GM12878 (cell line): ENCODE data around the gene METTL4. TPM values are rescaled to one million over a fixed set of nuclear protein-coding genes. Genes with fewer than 3 reads are reported as not detected.

Experiments
- ATAC-seq: fragments of 200-7000 bp; cut with Tn5 transposase; 3 replicates; pipeline ENCODE4 v1.9.1; 2020; ENCODE audit warnings: mild to moderate bottlenecking, moderate library complexity
- BruUV-seq: library from RNA; stranded (reverse); fragments of 400-500 nt; replicated peaks from 2 replicates; lab custom pipeline; 2021; lab: Mats Ljungman, UMichigan
- CTCF ChIA-PET: fragments of 300-600 bp; sonication (Branson Sonifier 250); formaldehyde crosslinking; extraction: SDS; loops from one replicate; lab custom pipeline; 2021; ENCODE audit warnings: inconsistent platforms; lab: Yijun Ruan, JAX
- POLR2A ChIA-PET: fragments of 350-600 bp; formaldehyde crosslinking; extraction: SDS; loops from one replicate; lab custom pipeline; 2021; ENCODE audit warnings: inconsistent platforms; lab: Charles Lee
- RAD21 ChIA-PET: fragments of 300-600 bp; sonication (Branson Sonifier 250); formaldehyde crosslinking; loops from one replicate; lab custom pipeline; 2023; ENCODE audit warnings: antibody characterized with exemption; ENCODE audit not compliant: unreplicated experiment; lab: Charles Lee
- SMC1A ChIA-PET: fragments of 300-600 bp; sonication (Branson Sonifier 250); formaldehyde crosslinking; loops from one replicate; lab custom pipeline; 2023; ENCODE audit not compliant: unreplicated experiment, uncharacterized antibody; lab: Charles Lee
- DNase-seq: peaks from one replicate; pipeline ENCODE4 v3.0.0-alpha.2; 2011; ENCODE audit warnings: low read depth, low spot score
- FAIRE-seq: peaks from 3 replicates; lab custom pipeline; 2011; peaks lifted over from hg19 to GRCh38; lab: Jason Lieb, UNC
- H2AFZ ChIP-seq: 2 replicates; pipeline ENCODE4 v1.6.0; 2011; ENCODE audit warnings: low read depth, low read length, control low read depth; ENCODE audit not compliant: control insufficient read depth
- H3K27ac ChIP-seq: 2 replicates; pipeline ENCODE4 v1.5.1; 2011; ENCODE audit warnings: control low read depth; ENCODE audit not compliant: control insufficient read depth, insufficient read depth
- H3K27me3 ChIP-seq, 2 experiments: replicated peaks in 1 of 2; 2 replicates each; pipeline versions ENCODE4 v1.6.0 to v1.6.1; 2011; ENCODE audit warnings: low read length in 1 of 2; ENCODE audit not compliant: control insufficient read depth in 2 of 2, insufficient read depth in 2 of 2
- H3K36me3 ChIP-seq, 2 experiments: 2 replicates each; pipeline ENCODE4 v1.5.1; 2011; ENCODE audit warnings: low read length in 1 of 2; ENCODE audit not compliant: control insufficient read depth in 2 of 2, insufficient read depth in 2 of 2
- H3K4me1 ChIP-seq: 2 replicates; pipeline ENCODE4 v1.6.1; 2011; ENCODE audit warnings: mild to moderate bottlenecking, low read length, moderate library complexity, mixed read lengths; ENCODE audit not compliant: control insufficient read depth, insufficient read depth
- H3K4me2 ChIP-seq: 2 replicates; pipeline ENCODE4 v1.6.0; 2011; ENCODE audit warnings: control low read depth; ENCODE audit not compliant: control insufficient read depth, insufficient read depth
- H3K4me3 ChIP-seq: fragments of 200-600 bp; sonication (generic); 2 replicates; pipeline ENCODE4 v1.5.1; 2016
- H3K79me2 ChIP-seq: 2 replicates; pipeline ENCODE4 v1.6.0; 2011; ENCODE audit warnings: low read length; ENCODE audit not compliant: control insufficient read depth, insufficient read depth
- H3K9ac ChIP-seq: 2 replicates; pipeline ENCODE4 v1.8.0; 2011; ENCODE audit warnings: low read length, control low read depth, mixed read lengths; ENCODE audit not compliant: control insufficient read depth, insufficient read depth
- H3K9me3 ChIP-seq: replicated peaks from 3 replicates; pipeline ENCODE4 v1.5.1; 2011; ENCODE audit warnings: mild to moderate bottlenecking, low read length; ENCODE audit not compliant: control insufficient read depth, insufficient read depth
- H4K20me1 ChIP-seq: 2 replicates; pipeline ENCODE4 v1.6.0; 2011; ENCODE audit not compliant: control insufficient read depth, insufficient read depth
- BHLHE40 ChIP-seq, 2 experiments: fragments of 450-650 bp in 1 of 2; IDR thresholded peaks; 2 replicates each; pipeline ENCODE4 v1.6.1; 2011 to 2017; ENCODE audit warnings: low read depth in 2 of 2, borderline replicate concordance in 1 of 2, improper control_type of control experiment in 1 of 2, low read length in 1 of 2, mild to moderate bottlenecking in 1 of 2
- IRF4 ChIP-seq: IDR thresholded peaks from 2 replicates; pipeline ENCODE4 v1.6.1; 2011; ENCODE audit warnings: low read depth, low read length
- JUND ChIP-seq: IDR thresholded peaks from 2 replicates; pipeline ENCODE4 v1.6.1; 2012; ENCODE audit warnings: low read depth, mild to moderate bottlenecking, low read length, improper control_type of control experiment, moderate library complexity
- KDM1A ChIP-seq: fragments of 200-600 bp; sonication (generic); IDR thresholded peaks from 2 replicates; pipeline ENCODE4 v1.6.1; 2016; ENCODE audit warnings: borderline replicate concordance
- NFXL1 ChIP-seq: fragments of 450-650 bp; IDR thresholded peaks from 2 replicates; pipeline ENCODE4 v1.6.1; 2017; ENCODE audit warnings: antibody characterized with exemption, mild to moderate bottlenecking, borderline replicate concordance
- NR2C2 ChIP-seq: IDR thresholded peaks from 2 replicates; pipeline ENCODE4 v1.6.1; 2011; ENCODE audit warnings: borderline replicate concordance, low read depth; ENCODE audit not compliant: control insufficient read depth, insufficient read length
- POLR2AphosphoS5 ChIP-seq: IDR thresholded peaks from 2 replicates; pipeline ENCODE4 v1.6.1; 2011; ENCODE audit warnings: mild to moderate bottlenecking, low read length, inconsistent platforms
- POU2F2 ChIP-seq: IDR thresholded peaks from 3 replicates; pipeline ENCODE4 v1.6.1; 2011; ENCODE audit warnings: low read depth, mild to moderate bottlenecking, low read length, borderline replicate concordance
- RELA ChIP-seq: fragments of 450-650 bp; IDR thresholded peaks from 2 replicates; pipeline ENCODE4 v1.8.0; 2014; ENCODE audit warnings: borderline replicate concordance; ENCODE audit not compliant: partially characterized antibody
- RUNX3 ChIP-seq: IDR thresholded peaks from 2 replicates; pipeline ENCODE4 v1.6.1; 2012; ENCODE audit warnings: low read length, inconsistent platforms
- SIN3A ChIP-seq: IDR thresholded peaks from 2 replicates; pipeline ENCODE4 v1.6.1; 2012; ENCODE audit warnings: low read depth, low read length, improper control_type of control experiment
- WGBS: methylation state at CpG from one replicate; pipeline ENCODE4 v1.1.6; 2016; ENCODE audit warnings: low lambda C conversion rate; ENCODE audit not compliant: insufficient replicate concordance, insufficient coverage; ENCODE audit errors: missing lambda C conversion rate; 5-methylcytosine and 5-hydroxymethylcytosine counted together
- in situ Hi-C: fragments of 300-500 bp; cut with MboI; formaldehyde crosslinking; loops from 9 replicates; pipeline ENCODE4 v1.14.3; 2018; ENCODE audit warnings: mixed read lengths
- intact Hi-C: fragments of 100-400 bp; cut with micrococcal nuclease; formaldehyde crosslinking; loops from one replicate; pipeline ENCODE4 v1.14.2; 2022; ENCODE audit not compliant: unreplicated experiment
- polyA plus RNA-seq, 11 experiments: library from polyadenylated mRNA; depleted of rRNA in 4 of 11; unstranded in 6 of 11; stranded (reverse) in 5 of 11; fragments of >200 nt; fragmentation: Nextera tagmentation in 4 of 11; fragmentation: Illumina TruSeq in 1 of 11; extraction: Ambion mirVana in 4 of 11; extraction: Trizol in 1 of 11; gene quantifications; 1 replicate in 1 of 11; 2 replicates in 10 of 11; pipeline versions ENCODE4 v1.2.1 to v1.2.3, GENCODE V29; 2011 to 2016; ENCODE audit warnings: inconsistent platforms in 2 of 11, missing spikeins in 2 of 11, low read depth in 1 of 11
- total RNA-seq, 4 experiments: library from RNA; depleted of rRNA in 3 of 4; stranded (reverse); fragments of >200 nt in 3 of 4; fragmentation: Illumina TruSeq in 1 of 4; extraction: Trizol in 1 of 4; gene quantifications; 2 replicates each; pipeline versions ENCODE4 v1.2.1 to v1.2.3, GENCODE V29; 2013 to 2021
- TF ChIP-seq, protein P1 (sequence below): fragments of 450-650 bp; IDR thresholded peaks from 2 replicates; pipeline ENCODE4 v1.6.1; 2018; ENCODE audit warnings: borderline replicate concordance, mild to moderate bottlenecking; ENCODE audit not compliant: partially characterized antibody
- TF ChIP-seq, protein P2 (sequence below): fragments of 450-650 bp; IDR thresholded peaks from 2 replicates; pipeline ENCODE4 v1.6.1; 2014; ENCODE audit warnings: mild to moderate bottlenecking
- TF ChIP-seq, protein P3 (sequence below): IDR thresholded peaks from 2 replicates; pipeline ENCODE4 v1.6.1; 2011; ENCODE audit warnings: low read depth, mild to moderate bottlenecking, low read length, moderate library complexity, borderline replicate concordance; ENCODE audit errors: extremely low read depth
- TF ChIP-seq, protein P4 (sequence below): fragments of 450-650 bp; IDR thresholded peaks from 2 replicates; pipeline ENCODE4 v1.6.1; 2017; ENCODE audit warnings: mild to moderate bottlenecking, low read depth, inconsistent platforms; ENCODE audit not compliant: poor library complexity, severe bottlenecking

Gene METTL4
- total and polyA plus RNA-seq, 10 of the 15 experiments (the other 5 are each of a cell fraction or from before 2014, with no cell fraction given) = 4.9 to 15.2 (median 12.3) TPM

DNA sequence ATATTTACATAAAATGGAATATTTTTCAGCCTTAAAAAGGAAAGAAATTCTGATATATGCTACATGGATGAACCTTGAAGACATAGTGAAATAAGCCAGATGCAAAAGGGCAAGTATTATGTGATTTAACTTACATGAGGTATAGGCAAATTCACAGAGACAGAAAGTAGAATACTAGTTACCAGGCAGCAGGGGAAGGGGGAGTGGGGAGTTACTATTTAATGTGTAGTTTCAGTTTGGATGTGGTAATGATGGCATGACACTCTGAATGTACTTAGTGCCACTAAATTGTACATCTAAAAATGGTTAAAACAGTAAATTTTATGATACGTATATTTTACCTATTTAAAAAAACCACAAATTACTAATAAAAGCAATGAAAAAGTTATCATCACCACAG, 12.1 kb downstream of the METTL4 start (continued):
- TF ChIP-seq, protein P1, sequence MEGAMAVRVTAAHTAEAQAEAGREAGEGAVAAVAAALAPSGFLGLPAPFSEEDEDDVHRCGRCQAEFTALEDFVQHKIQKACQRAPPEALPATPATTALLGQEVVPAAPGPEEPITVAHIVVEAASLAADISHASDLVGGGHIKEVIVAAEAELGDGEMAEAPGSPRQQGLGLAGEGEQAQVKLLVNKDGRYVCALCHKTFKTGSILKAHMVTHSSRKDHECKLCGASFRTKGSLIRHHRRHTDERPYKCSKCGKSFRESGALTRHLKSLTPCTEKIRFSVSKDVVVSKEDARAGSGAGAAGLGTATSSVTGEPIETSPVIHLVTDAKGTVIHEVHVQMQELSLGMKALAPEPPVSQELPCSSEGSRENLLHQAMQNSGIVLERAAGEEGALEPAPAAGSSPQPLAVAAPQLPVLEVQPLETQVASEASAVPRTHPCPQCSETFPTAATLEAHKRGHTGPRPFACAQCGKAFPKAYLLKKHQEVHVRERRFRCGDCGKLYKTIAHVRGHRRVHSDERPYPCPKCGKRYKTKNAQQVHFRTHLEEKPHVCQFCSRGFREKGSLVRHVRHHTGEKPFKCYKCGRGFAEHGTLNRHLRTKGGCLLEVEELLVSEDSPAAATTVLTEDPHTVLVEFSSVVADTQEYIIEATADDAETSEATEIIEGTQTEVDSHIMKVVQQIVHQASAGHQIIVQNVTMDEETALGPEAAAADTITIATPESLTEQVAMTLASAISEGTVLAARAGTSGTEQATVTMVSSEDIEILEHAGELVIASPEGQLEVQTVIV = no peak
- no peak for TF ChIP-seq NR2C2
- TF ChIP-seq BHLHE40 (IDR thresholded peaks at IDR 0.05; ENCODE audit: borderline replicate concordance in 1 of 2, low read depth in 2 of 2, low read length in 1 of 2) = no peak
- TF ChIP-seq, protein P2, sequence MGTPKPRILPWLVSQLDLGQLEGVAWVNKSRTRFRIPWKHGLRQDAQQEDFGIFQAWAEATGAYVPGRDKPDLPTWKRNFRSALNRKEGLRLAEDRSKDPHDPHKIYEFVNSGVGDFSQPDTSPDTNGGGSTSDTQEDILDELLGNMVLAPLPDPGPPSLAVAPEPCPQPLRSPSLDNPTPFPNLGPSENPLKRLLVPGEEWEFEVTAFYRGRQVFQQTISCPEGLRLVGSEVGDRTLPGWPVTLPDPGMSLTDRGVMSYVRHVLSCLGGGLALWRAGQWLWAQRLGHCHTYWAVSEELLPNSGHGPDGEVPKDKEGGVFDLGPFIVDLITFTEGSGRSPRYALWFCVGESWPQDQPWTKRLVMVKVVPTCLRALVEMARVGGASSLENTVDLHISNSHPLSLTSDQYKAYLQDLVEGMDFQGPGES = no peak
- TF ChIP-seq, all 136 proteins: peak for 0

DNA sequence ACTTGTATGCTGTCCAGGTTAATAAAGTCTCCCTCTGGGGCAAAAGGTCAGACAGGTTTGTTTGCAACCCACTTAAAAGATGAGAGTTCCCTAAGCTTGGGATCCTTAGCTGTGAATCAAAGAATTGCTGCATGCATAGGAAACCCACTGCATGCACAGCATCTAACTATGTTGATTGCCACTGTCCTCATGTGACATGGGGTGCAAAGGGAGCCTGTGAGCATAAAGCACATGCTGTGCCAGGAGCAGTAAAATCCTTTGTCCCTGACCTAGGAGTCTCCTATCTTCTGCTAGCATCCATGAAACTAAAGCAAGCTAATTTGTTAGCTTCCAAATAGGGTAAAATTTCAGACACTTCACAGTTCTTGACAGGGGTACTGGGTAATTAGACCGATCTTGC, 13.8 kb downstream of the METTL4 start:
- ChIA-PET SMC1A (interaction anchor here (0.6 to 1.6 kb wide), 3 partner anchors 16 to 124 kb away, joined by 3 to 6 read pairs (median 3); no protein-coding TSS in a partner anchor), POLR2A (no interaction called here), CTCF (interaction anchor here (1.1 to 3.6 kb wide), 2 partner anchors 10 to 15 kb away, joined by 5 to 26 read pairs; no protein-coding TSS in a partner anchor), RAD21 (no interaction called here)
- H3K4me2 ChIP-seq = no peak overlapping the region
- no peaks in the 10 kb centered on the region for H3K4me1 ChIP-seq
- H3K36me3 ChIP-seq = no peaks in the 10 kb centered on the region
- 47% methylated on average over 1 of the region's 1 CpG for WGBS
- no peak overlapping the region for H3K27ac ChIP-seq
- intact Hi-C loops (no loop called here), in situ Hi-C loops (loop anchor here (10.0 kb wide), 2 partner anchors 973 to 1693 kb away; no protein-coding TSS in a partner anchor)
- no TSS peak for BruUV-seq
- H4K20me1 ChIP-seq = no peaks in the 10 kb centered on the region
- no peak overlapping the region for H3K9ac ChIP-seq
- no peak for ATAC-seq
- no peaks in the 10 kb centered on the region for H3K79me2 ChIP-seq
- no peak overlapping the region for H2AFZ ChIP-seq
- H3K4me3 ChIP-seq = no peak overlapping the region
- no peaks in the 10 kb centered on the region for H3K27me3 ChIP-seq
- FAIRE-seq = no peak
- DNase-seq = no peak
- no peaks in the 10 kb centered on the region for H3K9me3 ChIP-seq
- TF ChIP-seq, protein P3, sequence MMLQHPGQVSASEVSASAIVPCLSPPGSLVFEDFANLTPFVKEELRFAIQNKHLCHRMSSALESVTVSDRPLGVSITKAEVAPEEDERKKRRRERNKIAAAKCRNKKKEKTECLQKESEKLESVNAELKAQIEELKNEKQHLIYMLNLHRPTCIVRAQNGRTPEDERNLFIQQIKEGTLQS = no peak
- TF ChIP-seq RUNX3 = no peak
- no peak for TF ChIP-seq JUND
- no peak for TF ChIP-seq IRF4
- TF ChIP-seq, protein P4, sequence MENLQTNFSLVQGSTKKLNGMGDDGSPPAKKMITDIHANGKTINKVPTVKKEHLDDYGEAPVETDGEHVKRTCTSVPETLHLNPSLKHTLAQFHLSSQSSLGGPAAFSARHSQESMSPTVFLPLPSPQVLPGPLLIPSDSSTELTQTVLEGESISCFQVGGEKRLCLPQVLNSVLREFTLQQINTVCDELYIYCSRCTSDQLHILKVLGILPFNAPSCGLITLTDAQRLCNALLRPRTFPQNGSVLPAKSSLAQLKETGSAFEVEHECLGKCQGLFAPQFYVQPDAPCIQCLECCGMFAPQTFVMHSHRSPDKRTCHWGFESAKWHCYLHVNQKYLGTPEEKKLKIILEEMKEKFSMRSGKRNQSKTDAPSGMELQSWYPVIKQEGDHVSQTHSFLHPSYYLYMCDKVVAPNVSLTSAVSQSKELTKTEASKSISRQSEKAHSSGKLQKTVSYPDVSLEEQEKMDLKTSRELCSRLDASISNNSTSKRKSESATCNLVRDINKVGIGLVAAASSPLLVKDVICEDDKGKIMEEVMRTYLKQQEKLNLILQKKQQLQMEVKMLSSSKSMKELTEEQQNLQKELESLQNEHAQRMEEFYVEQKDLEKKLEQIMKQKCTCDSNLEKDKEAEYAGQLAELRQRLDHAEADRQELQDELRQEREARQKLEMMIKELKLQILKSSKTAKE = no peak
- no peak for TF ChIP-seq NFXL1
- no peak for TF ChIP-seq POU2F2
- TF ChIP-seq RELA = no peak
- TF ChIP-seq POLR2AphosphoS5 = no peak
- no peak for TF ChIP-seq SIN3A
- TF ChIP-seq KDM1A = no peak
